ENCODE data around the gene ABLIM1. TPM values are rescaled to one million over a fixed set of nuclear protein-coding genes. Genes with fewer than 3 reads are reported as not detected.

Gene ABLIM1
- total RNA-seq, 1 donor from 2014 or later, result 35.8 TPM

DNA sequence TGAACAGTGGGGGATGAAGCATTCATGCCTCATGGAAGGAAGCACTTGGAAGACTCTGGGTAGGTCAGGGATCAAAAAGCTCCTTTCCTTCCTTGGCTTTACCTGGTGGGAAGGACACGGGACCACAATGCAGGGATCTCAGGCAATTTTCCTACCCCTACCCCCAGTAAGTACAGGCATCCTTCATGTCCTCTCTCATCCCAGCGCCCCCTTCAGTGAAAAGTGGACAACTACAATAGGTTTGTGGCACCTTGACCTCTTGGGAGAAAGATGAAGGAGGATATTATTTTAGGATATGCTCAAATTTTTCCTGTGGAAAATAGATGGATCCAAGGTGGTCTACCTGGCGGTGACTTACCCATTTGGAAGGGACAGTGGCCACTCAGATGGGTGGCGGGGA lies 270.3 kb downstream of the ABLIM1 start:
- H3K27ac Mint-ChIP-seq (ENCODE audit: unreplicated experiment), result no peak overlapping the region
- peaks cover 60% of the 10 kb centered on the region for H3K4me1 Mint-ChIP-seq
- TF ChIP-seq, protein P1, sequence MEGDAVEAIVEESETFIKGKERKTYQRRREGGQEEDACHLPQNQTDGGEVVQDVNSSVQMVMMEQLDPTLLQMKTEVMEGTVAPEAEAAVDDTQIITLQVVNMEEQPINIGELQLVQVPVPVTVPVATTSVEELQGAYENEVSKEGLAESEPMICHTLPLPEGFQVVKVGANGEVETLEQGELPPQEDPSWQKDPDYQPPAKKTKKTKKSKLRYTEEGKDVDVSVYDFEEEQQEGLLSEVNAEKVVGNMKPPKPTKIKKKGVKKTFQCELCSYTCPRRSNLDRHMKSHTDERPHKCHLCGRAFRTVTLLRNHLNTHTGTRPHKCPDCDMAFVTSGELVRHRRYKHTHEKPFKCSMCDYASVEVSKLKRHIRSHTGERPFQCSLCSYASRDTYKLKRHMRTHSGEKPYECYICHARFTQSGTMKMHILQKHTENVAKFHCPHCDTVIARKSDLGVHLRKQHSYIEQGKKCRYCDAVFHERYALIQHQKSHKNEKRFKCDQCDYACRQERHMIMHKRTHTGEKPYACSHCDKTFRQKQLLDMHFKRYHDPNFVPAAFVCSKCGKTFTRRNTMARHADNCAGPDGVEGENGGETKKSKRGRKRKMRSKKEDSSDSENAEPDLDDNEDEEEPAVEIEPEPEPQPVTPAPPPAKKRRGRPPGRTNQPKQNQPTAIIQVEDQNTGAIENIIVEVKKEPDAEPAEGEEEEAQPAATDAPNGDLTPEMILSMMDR (conservative IDR thresholded peaks at IDR 0.05), result no peak
- no peak overlapping the region for H3K4me3 Mint-ChIP-seq
- DNase-seq (ENCODE audit: low read depth, low spot score), result no peak
- peaks cover 2% of the 10 kb centered on the region for H3K9me3 Mint-ChIP-seq
- no peaks in the 10 kb centered on the region for H3K27me3 Mint-ChIP-seq (ENCODE audit: low read depth)
- peaks cover 5% of the 10 kb centered on the region for H3K36me3 Mint-ChIP-seq (ENCODE audit: low read depth)

DNA sequence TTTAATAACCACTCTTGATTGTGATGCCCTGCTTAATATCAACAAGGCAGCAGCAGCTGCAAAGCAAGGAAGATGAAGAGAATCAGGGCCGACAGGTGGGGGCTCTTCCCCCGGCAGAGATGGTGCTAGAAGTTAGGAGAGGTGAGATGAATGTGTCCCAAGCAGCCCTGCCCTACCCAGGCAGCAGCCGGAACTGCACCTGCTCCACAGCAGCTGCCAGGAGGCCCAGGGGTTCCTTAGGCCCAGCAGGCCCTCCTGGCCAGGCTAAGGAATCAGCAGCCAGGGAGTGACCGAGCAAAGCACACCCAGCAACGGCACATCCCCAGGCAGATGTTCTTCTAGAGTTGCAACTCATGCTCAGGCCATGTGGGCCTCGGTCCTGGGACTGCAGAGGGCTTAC lies 271.6 kb downstream of the ABLIM1 start:
- peaks cover 5% of the 10 kb centered on the region for H3K36me3 Mint-ChIP-seq (ENCODE audit: low read depth)
- peaks cover 69% of the 10 kb centered on the region for H3K4me1 Mint-ChIP-seq
- no peak overlapping the region for H3K27ac Mint-ChIP-seq (ENCODE audit: unreplicated experiment)
- TF ChIP-seq, protein P1 (conservative IDR thresholded peaks at IDR 0.05), result no peak
- peaks cover 2% of the 10 kb centered on the region for H3K9me3 Mint-ChIP-seq
- no peaks in the 10 kb centered on the region for H3K27me3 Mint-ChIP-seq (ENCODE audit: low read depth)
- DNase-seq (ENCODE audit: low read depth, low spot score), result no peak
- no peak overlapping the region for H3K4me3 Mint-ChIP-seq

DNA sequence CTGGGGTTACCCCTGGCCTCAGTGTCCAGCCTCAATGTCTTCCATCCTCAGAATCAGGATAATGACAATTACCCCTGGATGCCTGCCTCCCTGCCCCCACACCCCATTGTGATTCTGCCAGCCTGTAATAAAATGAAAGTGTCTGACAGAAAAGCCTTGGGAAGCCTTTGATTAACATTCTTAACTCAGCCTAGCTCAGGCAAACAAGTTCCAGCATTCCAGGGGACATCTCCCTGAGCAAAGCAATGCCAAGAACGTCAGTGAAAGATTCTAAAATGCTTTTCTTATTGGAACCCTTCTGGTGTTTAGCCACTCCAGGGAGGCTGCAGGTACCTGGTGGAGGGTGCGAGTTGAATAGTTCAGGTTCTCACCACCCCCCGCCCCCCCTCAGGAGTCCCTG lies 272.5 kb downstream of the ABLIM1 start:
- TF ChIP-seq, protein P1 (conservative IDR thresholded peaks at IDR 0.05), result no peak
- no peak overlapping the region for H3K4me3 Mint-ChIP-seq
- H3K27me3 Mint-ChIP-seq (ENCODE audit: low read depth), result no peaks in the 10 kb centered on the region
- no peak overlapping the region for H3K27ac Mint-ChIP-seq (ENCODE audit: unreplicated experiment)
- peaks cover 5% of the 10 kb centered on the region for H3K36me3 Mint-ChIP-seq (ENCODE audit: low read depth)
- peaks cover 3% of the 10 kb centered on the region for H3K9me3 Mint-ChIP-seq
- no peak for DNase-seq (ENCODE audit: low read depth, low spot score)
- peaks cover 64% of the 10 kb centered on the region for H3K4me1 Mint-ChIP-seq

DNA sequence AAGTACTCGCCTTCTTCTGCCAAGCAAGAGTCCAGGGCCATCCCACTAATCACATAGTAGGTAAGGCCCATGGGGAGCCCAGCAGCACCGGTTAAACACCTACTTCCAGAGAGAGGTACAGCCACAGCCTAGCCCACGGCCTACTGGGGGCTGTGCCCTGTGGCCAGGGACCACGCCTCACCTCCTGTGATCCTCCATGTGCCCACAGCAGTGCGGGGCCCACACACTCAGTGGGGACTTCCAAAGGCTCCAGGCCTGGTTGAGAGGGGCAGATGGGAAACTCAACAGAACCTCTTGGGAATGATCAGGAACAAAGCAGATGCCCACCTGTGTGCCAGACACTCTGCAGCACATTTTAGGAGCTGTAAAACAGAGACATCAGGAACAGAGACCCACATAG lies 273.5 kb downstream of the ABLIM1 start:
- peaks cover 6% of the 10 kb centered on the region for H3K9me3 Mint-ChIP-seq
- peak overlapping the region; percentile 75 for H3K4me3 Mint-ChIP-seq
- H3K27me3 Mint-ChIP-seq (ENCODE audit: low read depth), result no peaks in the 10 kb centered on the region
- peak overlapping the region; percentile 86 for H3K27ac Mint-ChIP-seq (ENCODE audit: unreplicated experiment)
- TF ChIP-seq, protein P1 (conservative IDR thresholded peaks at IDR 0.05), result no peak
- H3K4me1 Mint-ChIP-seq, result peaks cover 62% of the 10 kb centered on the region
- no peak for DNase-seq (ENCODE audit: low read depth, low spot score)
- peaks cover 5% of the 10 kb centered on the region for H3K36me3 Mint-ChIP-seq (ENCODE audit: low read depth)

DNA sequence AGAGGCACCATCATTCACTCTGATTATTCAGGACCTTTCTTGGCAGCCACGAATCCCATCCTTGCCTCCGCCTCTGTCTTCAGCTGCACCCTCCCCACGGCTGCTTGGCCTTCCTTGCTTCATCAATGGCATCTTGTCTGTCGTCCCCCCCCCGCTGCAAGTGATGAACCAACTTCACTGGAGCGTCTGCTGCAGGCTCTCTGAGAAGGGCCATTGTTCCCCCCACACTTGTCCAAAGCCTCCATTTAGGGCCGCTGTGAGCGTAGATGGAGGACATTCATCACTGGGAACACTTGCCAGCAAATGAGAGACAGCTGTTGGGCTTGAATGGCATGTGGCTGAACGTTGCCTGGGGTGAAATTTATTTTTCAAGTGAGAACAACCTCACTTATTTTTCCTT lies 273.9 kb downstream of the ABLIM1 start:
- Mint-ChIP-seq H3K36me3 (ENCODE audit: low read depth) (peaks cover 5% of the 10 kb centered on the region), H3K27ac (ENCODE audit: unreplicated experiment) (peak overlapping the region; percentile 86), H3K4me3 (peak overlapping the region; percentile 75), H3K9me3 (peaks cover 6% of the 10 kb centered on the region), H3K27me3 (ENCODE audit: low read depth) (no peaks in the 10 kb centered on the region), H3K4me1 (peaks cover 59% of the 10 kb centered on the region)
- TF ChIP-seq, protein P1 (conservative IDR thresholded peaks at IDR 0.05), result no peak
- peak; percentile 39 for DNase-seq (ENCODE audit: low read depth, low spot score)

Other genes with a start within 250 kb of the ABLIM1 start
- gene FHIP2A, start 163.5 kb upstream of the ABLIM1 start, total RNA-seq, result 14.4 and 17.0 TPM in 2 replicates